Astrocyte of the cerebellum (primary cell): ENCODE measurements around the gene KEAP1.

Experiments
- DNase-seq: peaks from one replicate; pipeline ENCODE4 v3.0.0-alpha.2; 2011; ENCODE audit warnings: low read depth
- H3K4me3 ChIP-seq: 2 replicates; pipeline ENCODE4 v1.5.1; 2011; ENCODE audit warnings: mild to moderate bottlenecking, low read depth, low read length, moderate library complexity
- in situ Hi-C: cut with HindIII; loops from 2 replicates; pipeline ENCODE4 v1.10.0; 2017; ENCODE audit warnings: low sequenced_read_pairs
- TF ChIP-seq, protein P1 (sequence below): IDR thresholded peaks from 2 replicates; pipeline ENCODE4 v1.5.1; 2012; ENCODE audit warnings: low read length, low read depth, moderate library complexity, mild to moderate bottlenecking; ENCODE audit errors: missing control alignments

The KEAP1 gene

DNA sequence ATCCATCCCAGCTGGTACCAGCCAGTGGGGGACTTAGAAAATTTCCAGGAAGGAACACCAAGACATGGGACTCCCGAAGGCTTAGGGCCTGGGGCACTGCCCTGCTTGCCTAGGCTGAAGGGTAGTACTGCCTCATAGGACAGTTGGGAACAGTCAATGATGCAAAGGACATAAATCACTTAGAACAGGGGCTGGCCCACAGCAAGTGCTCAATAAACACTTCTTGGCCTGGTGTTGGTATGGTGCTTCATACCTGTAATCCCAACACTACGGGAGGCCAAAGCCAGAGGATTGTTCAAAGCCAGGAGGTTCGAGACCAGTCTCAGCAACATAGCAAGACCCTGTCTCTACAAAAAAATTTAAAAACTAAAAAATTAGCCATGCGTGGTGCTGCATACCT is 5.8 kb downstream of the KEAP1 start:
- TF ChIP-seq, protein P1, sequence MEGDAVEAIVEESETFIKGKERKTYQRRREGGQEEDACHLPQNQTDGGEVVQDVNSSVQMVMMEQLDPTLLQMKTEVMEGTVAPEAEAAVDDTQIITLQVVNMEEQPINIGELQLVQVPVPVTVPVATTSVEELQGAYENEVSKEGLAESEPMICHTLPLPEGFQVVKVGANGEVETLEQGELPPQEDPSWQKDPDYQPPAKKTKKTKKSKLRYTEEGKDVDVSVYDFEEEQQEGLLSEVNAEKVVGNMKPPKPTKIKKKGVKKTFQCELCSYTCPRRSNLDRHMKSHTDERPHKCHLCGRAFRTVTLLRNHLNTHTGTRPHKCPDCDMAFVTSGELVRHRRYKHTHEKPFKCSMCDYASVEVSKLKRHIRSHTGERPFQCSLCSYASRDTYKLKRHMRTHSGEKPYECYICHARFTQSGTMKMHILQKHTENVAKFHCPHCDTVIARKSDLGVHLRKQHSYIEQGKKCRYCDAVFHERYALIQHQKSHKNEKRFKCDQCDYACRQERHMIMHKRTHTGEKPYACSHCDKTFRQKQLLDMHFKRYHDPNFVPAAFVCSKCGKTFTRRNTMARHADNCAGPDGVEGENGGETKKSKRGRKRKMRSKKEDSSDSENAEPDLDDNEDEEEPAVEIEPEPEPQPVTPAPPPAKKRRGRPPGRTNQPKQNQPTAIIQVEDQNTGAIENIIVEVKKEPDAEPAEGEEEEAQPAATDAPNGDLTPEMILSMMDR: no peak
- no peak for DNase-seq
- in situ Hi-C loops: no loop called here
- no peak overlapping the region for H3K4me3 ChIP-seq

DNA sequence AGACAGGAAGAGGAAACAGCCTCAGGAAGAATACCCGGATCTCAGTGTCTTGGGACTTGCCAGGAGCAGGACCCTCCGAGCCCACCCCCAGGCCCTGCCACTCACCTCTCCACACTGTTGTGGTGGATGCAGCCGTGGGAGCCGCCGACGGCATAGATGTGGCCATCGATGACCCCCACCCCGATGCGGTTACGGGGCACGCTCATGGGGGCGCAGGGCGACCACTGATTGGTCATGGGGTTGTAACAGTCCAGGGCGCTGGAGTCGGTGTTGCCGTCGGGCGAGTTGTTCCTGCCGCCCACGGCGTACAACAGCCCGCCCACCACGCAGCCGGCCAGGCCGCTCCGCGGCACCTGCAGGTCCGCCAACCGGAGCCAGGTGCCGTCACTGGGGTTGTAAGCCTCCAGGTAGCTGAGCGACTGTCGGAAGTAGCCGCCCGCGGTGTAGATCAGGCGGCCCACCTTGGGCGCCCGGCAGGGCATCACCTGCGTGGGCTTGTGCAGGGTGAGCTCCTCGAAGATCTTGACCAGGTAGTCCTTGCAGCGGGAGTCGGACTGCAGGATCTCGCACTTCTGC is 11.6 kb downstream of the KEAP1 start:
- in situ Hi-C loops: no loop called here
- TF ChIP-seq, protein P1: no peak
- no peak overlapping the region for H3K4me3 ChIP-seq
- no peak for DNase-seq

DNA sequence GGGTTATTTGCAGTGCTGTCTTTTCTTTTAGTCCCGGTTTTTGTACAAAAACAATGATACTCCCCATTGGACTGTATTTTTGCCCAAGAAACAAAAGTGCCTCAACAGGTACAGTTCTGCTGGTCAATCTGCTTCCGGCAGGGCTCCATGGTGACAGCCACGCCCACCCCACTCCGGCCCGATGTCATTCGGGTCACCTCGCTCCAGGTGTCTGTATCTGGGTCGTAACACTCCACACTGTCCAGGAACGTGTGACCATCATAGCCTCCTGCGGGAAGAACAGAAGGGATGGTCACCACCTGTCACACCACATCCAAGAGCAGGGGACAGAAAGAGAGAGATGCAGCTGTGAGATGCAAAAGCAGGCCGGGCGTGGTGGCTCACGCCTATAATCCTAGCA is 16.6 kb downstream of the KEAP1 start:
- H3K4me3 ChIP-seq: no peak overlapping the region
- DNase-seq: no peak
- TF ChIP-seq, protein P1: no peak
- in situ Hi-C loops: no loop called here

DNA sequence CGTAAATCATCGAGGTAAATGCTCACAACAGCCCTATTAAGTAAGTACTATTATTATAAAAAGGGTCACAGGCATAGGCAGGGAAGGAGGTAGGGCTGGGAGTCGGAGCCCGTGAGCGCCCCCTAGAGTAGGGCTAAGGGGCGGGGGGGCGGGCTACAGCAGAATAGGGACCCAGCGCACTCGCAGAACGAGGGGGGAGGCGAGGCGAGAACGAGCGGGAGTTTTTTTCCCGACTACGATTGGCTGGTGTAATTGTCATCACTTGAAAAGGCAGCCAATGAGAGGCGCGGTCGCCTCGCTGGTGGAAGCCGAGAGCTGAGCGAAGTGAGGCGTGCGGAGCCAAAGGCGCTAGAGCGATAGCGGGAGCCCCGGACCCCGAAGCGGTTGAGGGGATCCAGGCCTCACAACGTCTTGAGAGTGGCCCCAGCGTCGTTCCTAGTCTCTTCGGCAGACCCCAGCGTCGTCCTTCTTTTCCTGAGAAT is 24.2 kb downstream of the KEAP1 start:
- H3K4me3 ChIP-seq: peak overlapping the region; percentile 10
- in situ Hi-C loops: no loop called here
- TF ChIP-seq, protein P1: peak; percentile 28
- DNase-seq: peak; percentile 52

DNA sequence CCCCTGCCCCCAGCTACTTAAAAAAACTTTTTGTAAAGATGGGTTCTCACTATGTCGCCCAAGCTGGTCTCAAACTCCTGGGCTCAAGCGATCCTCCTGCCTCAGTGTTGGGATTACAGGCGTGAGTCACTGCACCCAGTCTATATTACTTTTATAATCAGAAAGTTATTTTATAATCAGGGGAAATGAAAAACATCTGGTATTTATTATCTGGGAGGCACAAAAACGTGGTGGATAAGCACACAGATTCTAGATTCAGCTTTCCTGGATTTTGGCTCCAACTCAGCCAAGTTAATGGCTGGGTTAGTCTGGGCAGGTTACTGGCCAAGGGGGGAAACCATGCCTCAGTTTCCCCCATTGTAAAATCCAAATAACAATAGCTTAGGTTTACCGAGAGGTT is 24.7 kb downstream of the KEAP1 start:
- DNase-seq: no peak
- H3K4me3 ChIP-seq: no peak overlapping the region
- in situ Hi-C loops: no loop called here
- TF ChIP-seq, protein P1: no peak

DNA sequence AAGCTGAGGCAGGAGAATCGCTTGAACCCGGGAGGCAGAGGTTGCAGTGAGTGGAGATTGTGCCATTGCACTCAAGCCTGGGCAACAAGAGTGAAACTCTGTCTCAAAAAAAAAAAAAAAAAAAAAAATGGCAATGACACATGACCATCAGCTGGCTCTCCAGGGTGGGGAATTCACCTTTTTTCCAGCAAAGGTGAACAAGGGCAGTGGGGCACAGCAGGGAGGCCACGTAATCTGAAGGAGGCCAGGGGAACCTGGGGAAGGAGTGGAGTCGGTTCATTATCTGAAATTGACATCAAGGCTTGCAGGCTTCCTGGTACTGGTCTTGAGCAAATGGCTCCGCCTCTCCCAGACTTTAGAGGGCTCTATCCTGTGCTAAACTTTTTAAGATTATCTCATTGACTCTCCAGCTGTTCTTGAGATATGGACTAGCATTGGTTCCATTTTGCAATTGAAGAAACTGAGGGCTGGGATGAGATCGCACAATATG is 28.1 kb downstream of the KEAP1 start:
- no peak for DNase-seq
- H3K4me3 ChIP-seq: no peak overlapping the region
- in situ Hi-C loops: no loop called here
- TF ChIP-seq, protein P1: no peak
